ENCODE measurements around the gene ROBO1.

The ROBO1 gene

GRCh38 chr3:78633626-78634025 is 1134.2 kb downstream of the ROBO1 start:
- no peak for DNase-seq (ENCODE audit: low read depth in 2 of 2)

GRCh38 chr3:78632925-78633553 is 1134.8 kb downstream of the ROBO1 start:
- DNase-seq (ENCODE audit: low read depth in 2 of 2), result no peak

GRCh38 chr3:78629544-78629943 is 1138.3 kb downstream of the ROBO1 start:
- DNase-seq (ENCODE audit: low read depth in 2 of 2), result no peak

GRCh38 chr3:78621061-78621716 is 1146.6 kb downstream of the ROBO1 start:
- no peak for DNase-seq (ENCODE audit: low read depth in 2 of 2)

- DNase-seq (ENCODE audit: low read depth in 2 of 2), result no peak
These were observed 1153.3 kb downstream of the ROBO1 start for GRCh38 chr3:78614486-78614885.

- no peak for DNase-seq (ENCODE audit: low read depth in 2 of 2)
These were observed 1154.3 kb downstream of the ROBO1 start for GRCh38 chr3:78613421-78613879.

GRCh38 chr3:78611278-78611677 is 1156.5 kb downstream of the ROBO1 start:
- DNase-seq (ENCODE audit: low read depth in 2 of 2), result no peak

GRCh38 chr3:78610462-78611125 is 1157.2 kb downstream of the ROBO1 start:
- DNase-seq (ENCODE audit: low read depth in 2 of 2), result no peak

GRCh38 chr3:78606756-78607155 is 1161.0 kb downstream of the ROBO1 start:
- DNase-seq (ENCODE audit: low read depth in 2 of 2), result no peak

GRCh38 chr3:78605178-78605577 is 1162.6 kb downstream of the ROBO1 start:
- no peak for DNase-seq (ENCODE audit: low read depth in 2 of 2)

- no peak for DNase-seq (ENCODE audit: low read depth in 2 of 2)
These were observed 1163.5 kb downstream of the ROBO1 start for GRCh38 chr3:78604341-78604740.

GRCh38 chr3:78601249-78601648 is 1166.5 kb downstream of the ROBO1 start:
- no peak for DNase-seq (ENCODE audit: low read depth in 2 of 2)

GRCh38 chr3:78589778-78590177 is 1178.0 kb downstream of the ROBO1 start:
- DNase-seq (ENCODE audit: low read depth in 2 of 2), result no peak

GRCh38 chr3:78588906-78589621 is 1178.7 kb downstream of the ROBO1 start:
- no peak for DNase-seq (ENCODE audit: low read depth in 2 of 2)

GRCh38 chr3:78580681-78581080 is 1187.1 kb downstream of the ROBO1 start:
- no peak for DNase-seq (ENCODE audit: low read depth in 2 of 2)

GRCh38 chr3:78571486-78571885 is 1196.3 kb downstream of the ROBO1 start:
- no peak for DNase-seq (ENCODE audit: low read depth in 2 of 2)

- no peak for DNase-seq (ENCODE audit: low read depth in 2 of 2)
These were observed 1197.3 kb downstream of the ROBO1 start for GRCh38 chr3:78570496-78570895.

- no peak for DNase-seq (ENCODE audit: low read depth in 2 of 2)
These were observed 1198.0 kb downstream of the ROBO1 start for GRCh38 chr3:78569804-78570203.

GRCh38 chr3:78565712-78566111 is 1202.1 kb downstream of the ROBO1 start:
- no peak for DNase-seq (ENCODE audit: low read depth in 2 of 2)

- DNase-seq (ENCODE audit: low read depth in 2 of 2), result no peak
These were observed 1205.5 kb downstream of the ROBO1 start for GRCh38 chr3:78562328-78562727.
